ENCODE measurements around the gene HK3. TPM values are rescaled to one million over a fixed set of nuclear protein-coding genes. Genes with fewer than 3 reads are reported as not detected.
A peak's percentile ranks its signal among the peaks of the same experiment; 100 is the strongest.

Gene HK3
- total RNA-seq (10 to 100 TPM in 7 of 9 donors, 1 to 10 TPM in 1, under 1 TPM in 1; 0.44 to 37.4 (median 12.5) TPM), polyA plus RNA-seq (100 to 1,000 TPM in 1 of 3 donors, 10 to 100 TPM in 1, 1 to 10 TPM in 1; 2.1 to 102 (median 53.6) TPM)
- long read RNA-seq, donor 1, result 0 reads
- long read RNA-seq, donor 2, partial matches to known transcripts, result 0 of 1 reads
- long read RNA-seq, donor 2, other reads (novel, unspliced or antisense), result 0 of 1 reads
- long read RNA-seq, donor 3, result 0 reads
- long read RNA-seq, donor 4, partial matches to known transcripts, result 0 of 1 reads
- long read RNA-seq, donor 4, other reads (novel, unspliced or antisense), result 1 of 1 reads
- long read RNA-seq, donor 5, transcript HK3-201 (19 exons, 3,066 nt), result major isoform, 38 of 105 reads
- long read RNA-seq, donor 5, partial matches to known transcripts, result 5 of 105 reads
- long read RNA-seq, donor 5, other reads (novel, unspliced or antisense), result 60 of 105 reads
- long read RNA-seq, donor 6, partial matches to known transcripts, result 1 of 5 reads
- long read RNA-seq, donor 6, other reads (novel, unspliced or antisense), result 2 of 5 reads
- long read RNA-seq, donor 7, result 0 reads
- long read RNA-seq, donor 8, result 0 reads
- long read RNA-seq, donor 9, result 0 reads
- long read RNA-seq, donor 10, result 0 reads

- Histone ChIP-seq H3K4me3 (peak within 1 kb of the TSS in 1 of 4 donors; percentile 32), H3K36me3 (replicated peaks in 1 of 2) (peaks cover 0 to 11% of the 10 kb centered on the region in 2 donors), H3K9me3 (replicated peaks in 1 of 3) (no peaks in the 10 kb centered on the region), H3K4me1 (replicated peaks in 1 of 2) (no peaks in the 10 kb centered on the region), H3K27ac (peak within 1 kb of the TSS in 1 of 5 donors; percentile 41), H3K27me3 (no peaks in the 10 kb centered on the region)
- intact Hi-C loops (cut with DNase I), result no loop called here
- 69 to 82% (median 72%) methylated on average over 7 to 9 of the region's 9 CpGs for WGBS, 4 donors
- TF ChIP-seq POLR2A (IDR thresholded peaks at IDR 0.05), result no peak
- no peak for TF ChIP-seq CTCF (IDR thresholded peaks at IDR 0.05)
- DNase-seq, result peak in 2 of 7 donors; percentile 22 to 26
Observed at GRCh38 chr5:176899296-176899891, at the start of gene HK3. Gene HK3 (minus strand): TSS chr5:176899346. CDS start chr5:176896159, 3,187 bp downstream.

GRCh38 chr5:176948458-176948857 is 49.3 kb upstream of the HK3 start:
- H3K27ac ChIP-seq, result no peak overlapping the region
- 65 to 87% (median 84%) methylated on average over 1 of the region's 1 CpG for WGBS, 4 donors
- DNase-seq, result no peak
- H3K4me1 ChIP-seq (replicated peaks in 1 of 2), result peaks cover 10 to 20% of the 10 kb centered on the region in 2 donors
- intact Hi-C loops (cut with DNase I), result loop anchor here in 1 of 2 donors (10.0 kb wide), 1 partner anchor 284 kb away; no protein-coding TSS in a partner anchor
- no peak overlapping the region for H3K4me3 ChIP-seq
- no peaks in the 10 kb centered on the region for H3K9me3 ChIP-seq (replicated peaks in 1 of 3)
- H3K36me3 ChIP-seq (replicated peaks in 1 of 2), result peaks cover 0 to 46% of the 10 kb centered on the region in 2 donors
- no peaks in the 10 kb centered on the region for H3K27me3 ChIP-seq
- TF ChIP-seq CTCF (IDR thresholded peaks at IDR 0.05) (no peak), POLR2A (IDR thresholded peaks at IDR 0.05) (no peak)

- intact Hi-C loops (cut with DNase I), result loop anchor here in 1 of 2 donors (10.0 kb wide), 1 partner anchor 283 kb away; no protein-coding TSS in a partner anchor
- H3K4me3 ChIP-seq, result no peak overlapping the region
- DNase-seq, result no peak
- 82 to 93% (median 89%) methylated on average over 2 of the region's 2 CpGs for WGBS, 4 donors
- H3K9me3 ChIP-seq (replicated peaks in 1 of 3), result no peaks in the 10 kb centered on the region
- no peaks in the 10 kb centered on the region for H3K27me3 ChIP-seq
- H3K36me3 ChIP-seq (replicated peaks in 1 of 2), result peaks cover 0 to 52% of the 10 kb centered on the region in 2 donors
- H3K4me1 ChIP-seq (replicated peaks in 1 of 2), result peaks cover 8 to 18% of the 10 kb centered on the region in 2 donors
- TF ChIP-seq CTCF (IDR thresholded peaks at IDR 0.05) (no peak), POLR2A (IDR thresholded peaks at IDR 0.05) (no peak)
- no peak overlapping the region for H3K27ac ChIP-seq
Observed at GRCh38 chr5:176947847-176948246, 48.7 kb upstream of the HK3 start.

- intact Hi-C loops (cut with DNase I), result loop anchor here in 1 of 2 donors (10.0 kb wide), 1 partner anchor 279 kb away; no protein-coding TSS in a partner anchor
- no peaks in the 10 kb centered on the region for H3K27me3 ChIP-seq
- no peak for TF ChIP-seq CTCF (IDR thresholded peaks at IDR 0.05)
- no peak for TF ChIP-seq POLR2A (IDR thresholded peaks at IDR 0.05)
- peaks cover 0 to 9% of the 10 kb centered on the region in 2 donors for H3K4me1 ChIP-seq (replicated peaks in 1 of 2)
- DNase-seq, result no peak
- H3K4me3 ChIP-seq, result no peak overlapping the region
- no peak overlapping the region for H3K27ac ChIP-seq
- H3K9me3 ChIP-seq (replicated peaks in 1 of 3), result no peaks in the 10 kb centered on the region
- H3K36me3 ChIP-seq (replicated peaks in 1 of 2), result peaks cover 0 to 47% of the 10 kb centered on the region in 2 donors
- 69 to 73% (median 72%) methylated on average over 2 of the region's 2 CpGs for WGBS, 4 donors
Observed at GRCh38 chr5:176944268-176944667, 45.1 kb upstream of the HK3 start.
